WTC11 (cell line): ENCODE data around the gene SLC25A26. TPM values are rescaled to one million over a fixed set of nuclear protein-coding genes. Genes with fewer than 3 reads are reported as not detected.
A peak's percentile ranks its signal among the peaks of the same experiment; 100 is the strongest.
"Not testable (repeated sequence)": the region's sequence is repeated elsewhere in the genome, so short reads cannot be mapped to it uniquely, and the experiment has no call there.

ENCODE experiments used
- ATAC-seq: fragments of 200-7000 bp; cut with Tn5 transposase; 2 replicates; pipeline ENCODE4 v1.10.0; 2021; ENCODE audit warnings: mild to moderate bottlenecking, moderate library complexity
- CTCF ChIA-PET: fragments of 300-600 bp; sonication (Branson Sonifier 250); formaldehyde crosslinking; loops from one replicate; lab custom pipeline; 2021; ENCODE audit warnings: antibody characterized with exemption; lab: Charles Lee
- POLR2A ChIA-PET: fragments of 350-600 bp; sonication (Branson Sonifier 250); formaldehyde crosslinking; loops from one replicate; lab custom pipeline; 2021; ENCODE audit warnings: antibody characterized with exemption; lab: Charles Lee
- DNase-seq: peaks from one replicate; pipeline ENCODE4 v3.0.0; 2021; ENCODE audit warnings: low spot score
- H3K27ac Mint-ChIP-seq: 2 replicates; pipeline ENCODE4 v1.8.0; 2021; ENCODE audit warnings: mixed read lengths
- H3K27me3 Mint-ChIP-seq: 2 replicates; pipeline ENCODE4 v1.8.0; 2021; ENCODE audit warnings: low read depth, mild to moderate bottlenecking, moderate library complexity, mixed read lengths
- H3K36me3 Mint-ChIP-seq: 2 replicates; pipeline ENCODE4 v1.8.0; 2021; ENCODE audit warnings: mixed read lengths
- H3K4me1 Mint-ChIP-seq: 2 replicates; pipeline ENCODE4 v1.8.0; 2022; ENCODE audit warnings: mixed read lengths
- H3K4me3 Mint-ChIP-seq: 2 replicates; pipeline ENCODE4 v1.8.0; 2021; ENCODE audit warnings: mild to moderate bottlenecking, moderate library complexity, mixed read lengths
- H3K9me3 Mint-ChIP-seq: 2 replicates; pipeline ENCODE4 v1.8.0; 2021; ENCODE audit warnings: mixed read lengths
- ARID4B ChIP-seq: sonication (generic); formaldehyde crosslinking; IDR thresholded peaks from 2 replicates; pipeline ENCODE4 v1.8.0; 2023; ENCODE audit warnings: missing genetic modification reagents, mild to moderate bottlenecking, borderline replicate concordance
- CREB1 ChIP-seq: sonication (generic); formaldehyde crosslinking; IDR thresholded peaks from 2 replicates; pipeline ENCODE4 v1.8.0; 2023; ENCODE audit warnings: mild to moderate bottlenecking, missing genetic modification reagents
- EMX1 ChIP-seq: fragments of 250-450 bp; sonication (Bioruptor Pico); IDR thresholded peaks from 2 replicates; pipeline ENCODE4 v1.8.0; 2021; ENCODE audit warnings: mild to moderate bottlenecking
- HMGA2 ChIP-seq: fragments of 250-450 bp; sonication (Bioruptor Pico); IDR thresholded peaks from 2 replicates; pipeline ENCODE4 v1.4.0; 2021; ENCODE audit warnings: mild to moderate bottlenecking, moderate library complexity
- MYBL2 ChIP-seq: sonication (generic); formaldehyde crosslinking; IDR thresholded peaks from 2 replicates; pipeline ENCODE4 v1.8.1; 2023; ENCODE audit warnings: mild to moderate bottlenecking, moderate library complexity, missing genetic modification reagents
- NFATC4 ChIP-seq: fragments of 250-450 bp; sonication (Bioruptor Pico); IDR thresholded peaks from 2 replicates; pipeline ENCODE4 v1.9.0; 2021; ENCODE audit warnings: mild to moderate bottlenecking
- NFE2L1 ChIP-seq: sonication (generic); formaldehyde crosslinking; IDR thresholded peaks from 2 replicates; pipeline ENCODE4 v1.8.1; 2023; ENCODE audit warnings: missing genetic modification reagents
- NFYB ChIP-seq: sonication (generic); formaldehyde crosslinking; conservative IDR thresholded peaks from 2 replicates; pipeline ENCODE4 v1.8.0; 2022; ENCODE audit warnings: low read depth, missing genetic modification reagents
- PRRX2 ChIP-seq: fragments of 250-450 bp; sonication (Bioruptor Pico); IDR thresholded peaks from 2 replicates; pipeline ENCODE4 v1.8.0; 2021; ENCODE audit warnings: mild to moderate bottlenecking
- SP1 ChIP-seq: sonication (generic); formaldehyde crosslinking; conservative IDR thresholded peaks from 2 replicates; pipeline ENCODE4 v1.8.1; 2022; ENCODE audit warnings: missing genetic modification reagents
- TP53 ChIP-seq: sonication (generic); formaldehyde crosslinking; IDR thresholded peaks from 2 replicates; pipeline ENCODE4 v1.8.1; 2023; ENCODE audit warnings: mild to moderate bottlenecking, missing genetic modification reagents
- ZNF219 ChIP-seq: sonication (generic); formaldehyde crosslinking; IDR thresholded peaks from 2 replicates; pipeline ENCODE4 v1.8.0; 2023; ENCODE audit warnings: missing genetic modification reagents, mild to moderate bottlenecking, borderline replicate concordance
- total RNA-seq: library from RNA; stranded (reverse); gene quantifications from 3 replicates; pipeline ENCODE4 v1.2.3, GENCODE V29; 2021
- TF ChIP-seq, protein P1 (sequence below): sonication (generic); formaldehyde crosslinking; IDR thresholded peaks from 2 replicates; pipeline ENCODE4 v1.8.1; 2022; ENCODE audit warnings: low read depth, mild to moderate bottlenecking, moderate library complexity, missing genetic modification reagents, borderline replicate concordance
- TF ChIP-seq, protein P2 (sequence below): sonication (generic); formaldehyde crosslinking; IDR thresholded peaks from 2 replicates; pipeline ENCODE4 v1.8.0; 2022; ENCODE audit warnings: missing genetic modification reagents
- TF ChIP-seq, protein P3 (sequence below): sonication (generic); formaldehyde crosslinking; IDR thresholded peaks from 2 replicates; pipeline ENCODE4 v1.8.0; 2022; ENCODE audit warnings: mild to moderate bottlenecking, missing genetic modification reagents

SLC25A26 gene
- total RNA-seq, 1 experiment from 2014 or later = 29.1 TPM

DNA sequence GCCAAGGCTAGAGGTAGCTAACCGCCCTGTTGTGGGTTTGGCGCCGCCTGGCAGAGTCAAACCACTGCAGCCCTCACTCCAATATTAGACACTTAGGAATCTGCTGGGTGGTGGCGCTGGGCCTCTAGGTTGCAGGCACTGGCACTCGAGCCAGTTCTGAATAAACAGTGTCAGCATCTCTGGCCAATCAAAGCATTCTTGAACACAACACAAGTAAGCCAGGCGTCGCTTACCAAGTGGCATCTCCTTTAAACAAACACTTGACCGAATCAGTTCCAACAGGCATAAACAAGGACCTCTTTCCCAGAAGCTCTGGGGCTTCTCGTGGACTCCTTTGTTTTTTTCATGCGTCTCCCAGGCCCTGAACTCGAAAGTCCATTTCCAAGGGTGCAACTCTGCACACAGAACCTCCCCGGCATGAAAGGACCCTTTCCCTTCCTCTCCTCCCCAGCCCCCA is 197.7 kb downstream of the SLC25A26 start (continued):
- TF ChIP-seq, protein P1, sequence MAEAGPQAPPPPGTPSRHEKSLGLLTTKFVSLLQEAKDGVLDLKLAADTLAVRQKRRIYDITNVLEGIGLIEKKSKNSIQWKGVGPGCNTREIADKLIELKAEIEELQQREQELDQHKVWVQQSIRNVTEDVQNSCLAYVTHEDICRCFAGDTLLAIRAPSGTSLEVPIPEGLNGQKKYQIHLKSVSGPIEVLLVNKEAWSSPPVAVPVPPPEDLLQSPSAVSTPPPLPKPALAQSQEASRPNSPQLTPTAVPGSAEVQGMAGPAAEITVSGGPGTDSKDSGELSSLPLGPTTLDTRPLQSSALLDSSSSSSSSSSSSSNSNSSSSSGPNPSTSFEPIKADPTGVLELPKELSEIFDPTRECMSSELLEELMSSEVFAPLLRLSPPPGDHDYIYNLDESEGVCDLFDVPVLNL (CRISPR knock-in tag) = no peak
- TF ChIP-seq NFYB (CRISPR knock-in tag) (no peak), NFATC4 (no peak), MYBL2 (CRISPR knock-in tag) (no peak), TP53 (CRISPR knock-in tag) (no peak), HMGA2 (CRISPR knock-in tag) (no peak), ZNF219 (CRISPR knock-in tag) (no peak), SP1 (no peak), NFE2L1 (CRISPR knock-in tag) (no peak)
- TF ChIP-seq, all 79 proteins: peak for 0

DNA sequence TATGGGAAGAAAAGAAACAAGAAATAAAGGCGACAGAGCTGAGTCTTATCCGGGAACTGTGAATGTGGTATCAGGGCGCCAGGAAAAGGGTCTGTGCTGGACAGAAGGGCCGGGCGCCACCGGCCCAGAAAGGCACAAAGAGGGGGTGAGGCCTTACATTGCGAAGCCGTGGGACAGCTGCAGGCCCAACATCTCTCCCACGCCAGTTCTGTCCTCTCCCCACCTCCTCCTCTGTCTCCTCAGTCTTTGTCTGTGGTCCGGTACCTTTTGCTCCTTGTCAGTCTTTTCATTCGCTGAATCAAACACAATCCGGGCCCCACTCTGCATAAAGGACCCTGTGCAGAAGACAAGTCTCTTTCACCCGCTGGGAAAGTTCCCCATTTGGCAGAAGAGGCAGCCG is 198.2 kb downstream of the SLC25A26 start:
- Mint-ChIP-seq H3K36me3 (peaks cover 89% of the 10 kb centered on the region), H3K9me3 (peaks cover 37% of the 10 kb centered on the region), H3K4me3 (no peak overlapping the region), H3K4me1 (peaks cover 35% of the 10 kb centered on the region), H3K27me3 (peaks cover 6% of the 10 kb centered on the region), H3K27ac (no peak overlapping the region)
- ChIA-PET CTCF (interaction anchor here (1.1 kb wide), 1 partner anchor 384 kb away, joined by 3 read pairs; no protein-coding TSS in a partner anchor), POLR2A (no interaction called here)
- DNase-seq (no peak), ATAC-seq (peak; percentile 55)
- TF ChIP-seq PRRX2 (no peak), CREB1 (no peak), EMX1 (no peak), ARID4B (CRISPR knock-in tag) (no peak)
- TF ChIP-seq, protein P2, sequence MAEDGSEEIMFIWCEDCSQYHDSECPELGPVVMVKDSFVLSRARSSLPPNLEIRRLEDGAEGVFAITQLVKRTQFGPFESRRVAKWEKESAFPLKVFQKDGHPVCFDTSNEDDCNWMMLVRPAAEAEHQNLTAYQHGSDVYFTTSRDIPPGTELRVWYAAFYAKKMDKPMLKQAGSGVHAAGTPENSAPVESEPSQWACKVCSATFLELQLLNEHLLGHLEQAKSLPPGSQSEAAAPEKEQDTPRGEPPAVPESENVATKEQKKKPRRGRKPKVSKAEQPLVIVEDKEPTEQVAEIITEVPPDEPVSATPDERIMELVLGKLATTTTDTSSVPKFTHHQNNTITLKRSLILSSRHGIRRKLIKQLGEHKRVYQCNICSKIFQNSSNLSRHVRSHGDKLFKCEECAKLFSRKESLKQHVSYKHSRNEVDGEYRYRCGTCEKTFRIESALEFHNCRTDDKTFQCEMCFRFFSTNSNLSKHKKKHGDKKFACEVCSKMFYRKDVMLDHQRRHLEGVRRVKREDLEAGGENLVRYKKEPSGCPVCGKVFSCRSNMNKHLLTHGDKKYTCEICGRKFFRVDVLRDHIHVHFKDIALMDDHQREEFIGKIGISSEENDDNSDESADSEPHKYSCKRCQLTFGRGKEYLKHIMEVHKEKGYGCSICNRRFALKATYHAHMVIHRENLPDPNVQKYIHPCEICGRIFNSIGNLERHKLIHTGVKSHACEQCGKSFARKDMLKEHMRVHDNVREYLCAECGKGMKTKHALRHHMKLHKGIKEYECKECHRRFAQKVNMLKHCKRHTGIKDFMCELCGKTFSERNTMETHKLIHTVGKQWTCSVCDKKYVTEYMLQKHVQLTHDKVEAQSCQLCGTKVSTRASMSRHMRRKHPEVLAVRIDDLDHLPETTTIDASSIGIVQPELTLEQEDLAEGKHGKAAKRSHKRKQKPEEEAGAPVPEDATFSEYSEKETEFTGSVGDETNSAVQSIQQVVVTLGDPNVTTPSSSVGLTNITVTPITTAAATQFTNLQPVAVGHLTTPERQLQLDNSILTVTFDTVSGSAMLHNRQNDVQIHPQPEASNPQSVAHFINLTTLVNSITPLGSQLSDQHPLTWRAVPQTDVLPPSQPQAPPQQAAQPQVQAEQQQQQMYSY (CRISPR knock-in tag) = no peak
- TF ChIP-seq, protein P3, sequence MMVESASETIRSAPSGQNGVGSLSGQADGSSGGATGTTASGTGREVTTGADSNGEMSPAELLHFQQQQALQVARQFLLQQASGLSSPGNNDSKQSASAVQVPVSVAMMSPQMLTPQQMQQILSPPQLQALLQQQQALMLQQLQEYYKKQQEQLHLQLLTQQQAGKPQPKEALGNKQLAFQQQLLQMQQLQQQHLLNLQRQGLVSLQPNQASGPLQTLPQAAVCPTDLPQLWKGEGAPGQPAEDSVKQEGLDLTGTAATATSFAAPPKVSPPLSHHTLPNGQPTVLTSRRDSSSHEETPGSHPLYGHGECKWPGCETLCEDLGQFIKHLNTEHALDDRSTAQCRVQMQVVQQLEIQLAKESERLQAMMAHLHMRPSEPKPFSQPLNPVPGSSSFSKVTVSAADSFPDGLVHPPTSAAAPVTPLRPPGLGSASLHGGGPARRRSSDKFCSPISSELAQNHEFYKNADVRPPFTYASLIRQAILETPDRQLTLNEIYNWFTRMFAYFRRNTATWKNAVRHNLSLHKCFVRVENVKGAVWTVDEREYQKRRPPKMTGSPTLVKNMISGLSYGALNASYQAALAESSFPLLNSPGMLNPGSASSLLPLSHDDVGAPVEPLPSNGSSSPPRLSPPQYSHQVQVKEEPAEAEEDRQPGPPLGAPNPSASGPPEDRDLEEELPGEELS = no peak

DNA sequence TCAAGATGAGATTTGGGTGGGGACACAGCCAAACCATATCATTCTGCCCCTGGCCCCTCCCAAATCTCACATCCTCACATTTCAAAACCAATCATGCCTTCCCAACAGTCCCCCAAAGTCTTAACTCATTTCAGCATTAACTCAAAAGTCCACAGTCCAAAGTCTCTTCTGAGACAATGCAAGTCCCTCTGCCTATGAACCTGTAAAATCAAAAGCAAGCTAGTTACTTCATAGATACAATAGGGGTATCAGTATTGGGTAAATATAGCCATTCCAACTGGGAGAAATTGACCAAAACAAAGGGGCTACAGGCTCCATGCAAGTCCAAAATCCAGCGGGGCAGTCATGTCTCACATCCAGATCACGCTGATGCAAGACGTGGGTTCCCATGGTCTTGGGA is 200.3 kb downstream of the SLC25A26 start:
- POLR2A ChIA-PET, H3K27ac Mint-ChIP-seq: not testable (repeated sequence)
- peaks cover 84% of the 10 kb centered on the region for H3K36me3 Mint-ChIP-seq

GRCh38 chr3:66421893-66422292 is 201.1 kb downstream of the SLC25A26 start:
- H3K27ac Mint-ChIP-seq, DNase-seq, H3K27me3 Mint-ChIP-seq, CTCF ChIA-PET, ATAC-seq, POLR2A ChIA-PET, H3K4me3 Mint-ChIP-seq: not testable (repeated sequence)
- H3K4me1 Mint-ChIP-seq = peaks cover 55% of the 10 kb centered on the region
- H3K36me3 Mint-ChIP-seq = peaks cover 77% of the 10 kb centered on the region
- peaks cover 42% of the 10 kb centered on the region for H3K9me3 Mint-ChIP-seq

More for the DNA sequence above, 200.3 kb downstream of the SLC25A26 start:
- DNase-seq, H3K4me3 Mint-ChIP-seq, H3K27me3 Mint-ChIP-seq, ATAC-seq, CTCF ChIA-PET: not testable (repeated sequence)
- peaks cover 42% of the 10 kb centered on the region for H3K9me3 Mint-ChIP-seq
- peaks cover 50% of the 10 kb centered on the region for H3K4me1 Mint-ChIP-seq
